HTERT RPE-1 (cell line): Measurements from ENCODE around the gene CFAP70.
"Not testable (repeated sequence)": the region's sequence is repeated elsewhere in the genome, so short reads cannot be mapped to it uniquely, and the experiment has no call there.

ENCODE experiments used
- in situ Hi-C: fragments of 300-500 bp; cut with MboI; formaldehyde crosslinking; loops from 4 replicates; pipeline ENCODE4 v1.14.3; 2020; ENCODE audit warnings: low sequenced_read_pairs

Gene CFAP70

DNA sequence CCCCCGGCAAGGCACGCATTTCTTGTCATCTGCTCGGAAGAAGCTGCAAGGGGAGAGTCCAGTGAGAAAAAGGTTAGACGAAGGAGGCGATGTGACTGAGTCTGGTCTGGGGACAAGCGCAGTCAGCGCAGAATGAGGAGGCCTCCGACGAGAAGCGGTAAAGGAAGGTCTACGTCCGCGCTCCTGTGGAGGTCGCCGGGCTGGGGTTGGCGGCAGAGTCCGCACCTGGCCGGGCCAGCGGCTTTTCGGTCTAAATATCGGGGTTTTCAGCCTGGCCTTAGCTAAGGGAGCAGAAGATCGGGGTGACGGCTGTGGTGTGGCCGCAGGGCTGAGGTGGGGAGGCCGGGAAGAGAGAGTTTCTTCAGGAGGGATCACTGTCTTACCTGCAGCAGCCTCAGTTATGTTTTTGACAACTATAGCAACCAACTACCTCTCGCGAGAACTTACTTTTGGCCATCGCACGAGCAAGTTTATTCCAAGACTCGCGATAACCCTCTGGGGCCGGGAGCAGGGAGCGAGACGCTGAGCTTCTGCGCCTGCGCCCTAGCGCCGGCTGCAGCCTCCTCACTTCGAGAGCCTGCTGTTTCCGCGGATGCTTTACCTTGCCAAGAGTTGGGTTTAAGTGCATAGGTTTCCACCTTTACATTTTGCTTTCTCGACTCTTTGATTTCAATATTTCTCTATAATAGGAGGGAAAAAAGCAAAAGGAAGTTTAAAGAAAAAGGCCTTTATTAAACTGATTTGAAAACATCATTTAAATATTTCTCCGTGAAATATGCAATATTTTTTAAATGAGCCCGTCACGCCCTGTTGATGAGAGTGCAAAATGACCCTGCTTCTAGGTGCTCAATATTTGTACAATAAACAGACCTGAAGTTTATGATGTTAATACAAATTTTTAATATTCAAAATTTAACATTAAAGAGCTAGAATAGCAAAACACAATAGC is at the start of gene CFAP70:
Gene CFAP70, minus strand, starts transcription at position 534 of the 949 bp plus-strand sequence. CDS start 4,068 bp downstream, outside the sequence.
- in situ Hi-C loops = no loop called here

DNA sequence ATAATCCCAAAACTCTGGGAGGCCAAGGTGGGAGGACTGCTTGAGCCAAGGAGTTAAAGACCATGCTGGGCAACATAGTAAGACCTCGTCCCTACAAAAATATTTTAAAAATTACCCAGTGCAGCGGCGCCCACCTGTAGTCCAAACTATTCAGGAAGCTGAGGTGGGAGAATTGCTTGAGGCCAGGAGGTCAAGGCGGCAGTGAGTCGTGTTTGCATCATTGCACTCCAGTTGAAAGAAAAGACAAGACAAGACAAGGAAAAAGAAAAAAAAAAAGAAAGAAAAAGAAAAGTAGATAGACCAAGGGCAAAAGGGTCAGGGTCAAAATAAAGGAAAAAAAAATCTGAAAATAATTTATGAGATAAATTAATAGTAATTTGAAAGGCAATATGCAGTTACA is 49.4 kb upstream of the CFAP70 start:
- in situ Hi-C loops = no loop called here

DNA sequence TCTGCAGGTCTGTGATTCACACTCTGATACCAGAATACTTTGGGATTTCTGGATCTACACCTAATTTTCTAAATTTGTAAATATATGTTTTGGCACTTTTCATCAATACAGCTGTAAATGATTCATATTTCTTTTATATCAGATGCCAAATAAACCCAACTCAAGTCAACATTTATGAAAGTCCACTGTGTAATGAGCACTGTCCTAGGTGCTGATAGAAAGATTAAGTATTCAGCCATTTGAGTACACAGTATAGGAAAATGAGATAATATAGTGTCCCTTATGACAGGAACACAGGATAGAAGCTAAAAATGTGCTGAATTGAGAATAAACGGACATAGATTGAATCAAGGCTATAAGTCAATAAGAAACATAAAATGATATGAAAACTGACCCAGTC is 48.8 kb upstream of the CFAP70 start:
- in situ Hi-C loops = no loop called here

DNA sequence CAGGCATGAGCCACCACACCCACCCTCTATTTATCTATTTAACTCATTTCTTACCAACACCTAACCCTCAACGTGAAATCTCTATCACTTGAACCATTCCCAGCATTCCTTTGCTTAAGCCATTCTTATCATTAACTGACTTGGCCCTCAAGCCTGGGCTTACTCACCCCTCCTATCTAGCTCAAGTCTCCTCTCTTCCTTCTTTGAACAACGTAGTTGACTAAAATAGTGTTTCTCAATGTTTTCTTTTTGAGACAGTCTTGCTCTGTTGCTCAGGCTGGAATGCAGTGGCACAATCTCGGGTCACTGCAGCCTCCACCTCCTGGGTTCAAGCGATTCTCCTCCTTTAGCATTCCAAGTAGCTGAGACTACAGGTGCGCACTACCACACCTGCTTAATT is 48.2 kb upstream of the CFAP70 start:
- in situ Hi-C loops = no loop called here

DNA sequence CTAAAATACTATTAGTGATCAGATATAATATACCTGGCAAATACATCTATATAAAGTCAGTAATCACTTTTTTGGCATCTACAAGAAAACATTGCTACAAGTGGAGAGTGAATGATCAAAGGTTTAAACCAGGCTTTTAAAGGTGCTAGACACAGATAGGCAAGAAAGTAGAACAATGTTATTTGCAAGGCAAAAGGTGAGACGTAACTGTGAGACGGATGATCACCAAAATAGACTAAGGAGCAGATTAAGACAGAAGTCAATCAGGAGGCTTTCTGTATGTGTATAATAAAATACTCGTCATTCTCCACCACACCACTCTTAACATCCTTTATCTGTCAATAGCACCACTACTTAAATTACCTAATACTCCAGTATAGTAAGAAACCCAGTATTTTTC is 46.9 kb upstream of the CFAP70 start:
- in situ Hi-C loops = no loop called here

DNA sequence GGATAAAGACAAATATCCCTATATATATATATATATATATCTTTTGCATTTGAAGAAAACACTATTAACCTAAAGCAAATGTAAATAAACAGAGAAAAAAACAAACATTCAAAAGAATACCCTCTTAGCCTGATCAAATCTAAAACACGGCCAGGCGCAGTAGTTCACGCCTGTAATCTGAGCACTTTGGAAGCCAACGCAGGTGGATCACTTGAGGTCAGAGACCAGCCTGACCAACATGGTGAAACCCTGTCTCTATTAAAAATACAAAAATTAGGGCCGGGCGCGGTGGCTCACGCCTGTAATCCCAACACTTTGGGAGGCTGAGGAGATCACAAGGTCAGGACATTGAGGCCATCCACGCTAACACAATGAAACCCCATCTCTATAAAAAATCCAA is 46.0 kb upstream of the CFAP70 start:
- in situ Hi-C loops = no loop called here

DNA sequence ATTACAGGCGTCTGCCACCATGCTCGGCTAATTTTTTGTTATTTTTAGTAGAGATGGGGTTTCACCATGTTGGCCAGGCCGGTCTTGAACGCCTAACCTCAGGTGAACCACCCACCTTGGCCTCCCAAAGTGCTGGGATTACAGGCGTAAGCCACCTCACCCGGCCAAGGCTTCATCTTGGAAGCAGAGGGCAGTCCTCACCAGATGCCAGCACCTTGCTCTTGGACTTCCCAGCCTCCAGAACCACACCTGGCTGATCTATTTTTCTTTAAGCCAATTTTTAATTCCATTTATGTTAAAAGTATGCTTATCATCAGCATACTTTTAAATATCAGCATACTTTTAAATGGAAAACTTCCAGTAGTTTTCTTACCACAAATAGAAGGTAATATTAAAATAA is 43.0 kb upstream of the CFAP70 start:
- in situ Hi-C loops = no loop called here

DNA sequence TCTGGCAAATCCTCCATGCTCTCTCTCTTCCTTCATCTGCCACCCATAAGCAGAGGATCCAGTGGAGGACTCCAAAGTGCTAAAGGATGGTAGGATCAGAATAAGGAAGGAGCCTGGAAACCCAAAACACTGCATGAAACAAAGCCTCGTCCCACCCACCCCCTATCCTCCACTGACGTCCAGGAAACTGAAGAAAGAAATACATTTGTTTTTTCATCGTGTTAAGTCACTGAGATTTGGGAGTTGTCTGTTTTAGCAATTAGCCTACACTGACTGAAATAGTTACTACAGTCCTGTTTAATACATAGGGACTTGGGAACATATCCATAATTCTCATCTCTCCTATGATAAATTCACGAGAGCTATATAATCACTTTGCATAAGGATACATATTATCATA is 40.4 kb upstream of the CFAP70 start:
- in situ Hi-C loops = no loop called here

DNA sequence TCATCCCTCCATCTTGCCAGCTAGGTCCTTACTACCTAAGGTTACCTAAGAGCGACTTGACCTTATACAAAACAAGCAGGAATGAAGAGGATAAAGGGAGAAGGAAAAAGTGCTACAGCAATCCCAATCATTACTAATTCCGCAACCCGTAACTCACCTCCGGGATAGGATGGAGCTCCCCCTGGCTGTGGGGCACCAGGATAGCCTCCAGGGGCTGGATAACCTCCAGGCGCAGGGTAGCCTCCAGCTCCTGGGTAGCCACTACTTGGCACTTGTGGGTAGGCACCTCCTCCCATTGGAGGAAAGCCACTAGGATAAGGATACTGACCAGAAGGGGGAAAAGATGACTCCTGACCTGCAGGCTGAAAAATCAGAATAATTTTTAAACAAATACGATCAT is 39.4 kb upstream of the CFAP70 start:
- in situ Hi-C loops = no loop called here

DNA sequence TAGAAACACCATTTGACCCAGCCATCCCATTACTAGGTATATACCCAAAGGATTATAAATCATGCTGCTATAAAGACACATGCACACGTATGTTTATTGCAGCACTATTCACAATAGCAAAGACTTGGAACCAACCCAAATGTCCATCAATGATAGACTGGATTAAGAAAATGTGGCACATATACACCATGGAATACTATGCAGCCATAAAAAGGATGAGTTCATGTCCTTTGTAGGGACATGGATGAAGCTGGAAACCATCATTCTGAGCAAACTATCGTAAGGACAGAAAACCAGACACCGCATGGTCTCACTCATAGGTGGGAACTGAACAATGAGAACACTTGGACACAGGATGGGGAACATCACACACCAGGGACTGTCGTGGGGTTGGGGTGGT is 35.7 kb upstream of the CFAP70 start:
- in situ Hi-C loops = not testable (repeated sequence)

DNA sequence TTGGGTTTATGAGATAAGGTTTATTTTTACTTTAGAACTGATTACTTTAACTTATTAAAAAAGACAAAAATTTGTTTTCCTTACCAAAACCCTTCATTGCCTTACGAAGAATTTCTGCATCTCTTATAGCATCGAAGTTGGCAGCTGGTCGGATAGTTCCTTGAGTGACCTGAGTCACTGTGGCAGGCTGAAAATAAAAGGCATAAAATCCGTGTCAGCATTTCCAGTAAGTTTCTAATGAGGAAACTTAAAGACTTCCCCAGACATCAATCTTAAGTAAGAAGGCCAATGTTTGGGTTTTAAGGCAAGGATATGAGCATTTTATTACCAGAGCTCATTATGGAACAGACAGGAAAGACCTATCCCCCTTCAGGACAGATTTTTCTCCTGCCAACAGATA is 29.6 kb upstream of the CFAP70 start:
- in situ Hi-C loops = no loop called here

DNA sequence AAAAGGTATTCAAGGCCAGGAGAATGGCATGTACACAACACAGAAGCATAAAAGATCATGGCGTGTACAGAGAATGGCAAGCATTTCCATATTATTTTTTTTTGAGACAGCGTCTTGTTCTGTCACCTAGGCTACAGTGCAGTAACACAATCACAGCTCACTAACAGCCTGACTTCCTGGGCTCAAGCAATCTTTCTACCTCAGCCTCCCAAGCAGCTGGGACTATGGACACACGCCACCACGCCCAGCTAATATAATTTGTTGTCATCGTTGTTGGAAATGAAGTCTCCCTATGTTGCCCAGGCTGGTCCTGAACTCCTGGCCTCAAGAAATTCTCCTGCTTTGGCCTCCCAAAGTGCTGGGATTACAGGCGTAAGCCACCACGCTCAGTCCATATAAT is 27.9 kb upstream of the CFAP70 start:
- in situ Hi-C loops = no loop called here

DNA sequence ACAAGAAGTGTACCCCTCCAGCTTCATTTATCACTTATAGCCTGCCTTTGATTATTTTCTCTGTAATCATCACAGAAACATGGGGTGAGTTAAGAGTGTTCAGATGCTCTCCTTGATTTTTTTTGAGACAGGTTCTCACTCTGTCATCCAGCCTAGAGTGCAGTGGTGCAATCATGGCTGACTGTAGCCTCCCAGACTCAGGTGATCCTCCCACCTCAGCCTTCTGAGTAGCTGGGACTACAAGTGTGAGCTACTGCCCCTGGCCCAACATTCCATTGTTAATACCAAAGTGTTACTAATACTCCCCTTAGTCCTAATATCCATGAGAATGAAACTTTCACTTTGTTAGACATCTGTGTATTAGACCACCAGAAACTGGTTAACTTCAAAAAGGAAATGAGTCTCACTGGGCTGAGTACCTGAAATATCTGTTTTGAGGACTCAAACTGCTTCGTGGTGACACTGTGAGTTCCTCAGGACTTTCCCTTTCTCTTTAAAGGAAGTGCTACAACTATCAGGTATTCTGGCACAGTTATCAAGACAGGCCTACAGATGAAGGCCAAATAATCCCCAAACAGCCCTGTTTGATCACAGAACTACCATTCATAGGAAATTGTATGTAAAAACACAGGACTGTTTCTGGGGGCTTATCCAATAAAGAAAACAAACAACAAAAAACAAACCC is 20.5 kb upstream of the CFAP70 start:
- in situ Hi-C loops = no loop called here

DNA sequence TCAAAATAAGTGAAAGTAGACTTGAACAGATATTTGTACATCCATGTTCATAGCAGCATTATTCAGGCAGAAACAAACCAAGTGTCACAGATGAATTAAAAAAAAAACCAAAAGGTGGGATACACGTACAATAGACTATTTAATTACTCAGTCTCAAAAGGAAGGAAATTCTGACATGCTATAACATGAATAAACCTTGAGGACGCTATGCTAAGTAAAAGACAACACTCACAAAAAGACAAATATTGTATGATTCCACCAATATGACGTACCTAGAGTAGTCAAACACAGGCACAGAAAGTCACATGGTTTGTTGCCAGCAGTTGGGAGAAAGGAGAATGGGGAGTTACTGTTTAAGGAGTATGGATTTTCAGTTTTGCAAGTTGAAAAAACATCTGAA is 18.0 kb upstream of the CFAP70 start:
- in situ Hi-C loops = no loop called here

DNA sequence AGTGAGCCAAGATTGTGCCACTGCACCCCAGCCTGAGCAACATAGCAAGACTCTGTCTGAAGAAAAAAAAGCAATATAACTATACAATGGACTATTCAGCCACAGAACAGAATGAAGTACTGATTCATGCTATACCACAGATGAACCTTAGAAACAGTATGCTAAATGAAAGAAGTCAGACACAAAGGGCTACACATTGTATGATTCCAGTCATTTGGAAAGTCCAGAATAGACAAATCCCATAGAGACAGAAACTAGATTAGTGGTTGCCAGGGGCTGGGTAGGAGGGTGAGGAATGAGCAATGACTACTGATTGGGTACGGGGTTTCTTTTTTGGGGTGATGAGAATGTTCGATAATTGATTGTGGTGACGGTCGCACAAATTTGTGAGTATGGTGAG is 9.6 kb upstream of the CFAP70 start:
- in situ Hi-C loops = no loop called here

DNA sequence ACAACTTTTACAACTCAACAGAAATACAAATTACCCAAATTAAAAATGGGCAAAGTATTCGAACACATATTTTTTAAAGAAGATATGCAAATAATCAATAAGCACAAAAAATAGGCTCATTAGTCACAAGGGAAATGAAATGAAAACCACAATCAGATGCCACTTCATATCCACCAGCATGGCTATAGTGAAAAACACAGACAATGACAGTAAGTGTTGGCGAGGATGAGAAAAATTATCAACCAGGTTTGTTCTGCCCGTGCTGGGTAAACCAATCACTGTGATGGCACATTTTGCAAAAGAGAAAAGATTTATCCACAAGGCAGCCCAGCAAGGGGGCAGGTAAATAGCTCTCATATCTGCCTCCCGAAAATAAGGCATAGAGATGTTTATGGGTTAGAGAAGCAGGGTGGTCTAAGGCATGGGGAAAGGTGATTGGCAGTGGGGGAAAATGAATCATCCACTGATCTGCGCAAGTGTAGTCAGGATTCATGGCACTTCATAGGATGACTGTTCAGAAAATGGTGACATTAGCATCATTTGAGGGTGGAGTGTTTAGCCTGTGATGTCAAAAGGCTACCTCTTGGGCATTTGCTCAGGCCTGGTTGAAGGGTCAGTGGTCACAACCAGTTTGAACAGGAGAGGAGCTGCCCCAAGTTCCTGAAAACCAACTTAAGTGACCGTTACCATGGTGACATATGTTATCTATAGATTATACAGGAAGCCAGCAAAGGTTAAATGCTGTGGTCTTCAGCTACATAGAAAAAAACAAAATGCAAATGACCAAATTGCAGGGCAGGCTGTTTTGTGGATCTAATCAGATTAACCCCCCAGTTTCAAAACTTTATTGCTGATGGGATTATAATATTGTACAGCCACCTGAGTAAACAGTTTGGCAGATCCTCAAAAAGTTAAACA is 8.0 kb upstream of the CFAP70 start:
- in situ Hi-C loops = no loop called here

DNA sequence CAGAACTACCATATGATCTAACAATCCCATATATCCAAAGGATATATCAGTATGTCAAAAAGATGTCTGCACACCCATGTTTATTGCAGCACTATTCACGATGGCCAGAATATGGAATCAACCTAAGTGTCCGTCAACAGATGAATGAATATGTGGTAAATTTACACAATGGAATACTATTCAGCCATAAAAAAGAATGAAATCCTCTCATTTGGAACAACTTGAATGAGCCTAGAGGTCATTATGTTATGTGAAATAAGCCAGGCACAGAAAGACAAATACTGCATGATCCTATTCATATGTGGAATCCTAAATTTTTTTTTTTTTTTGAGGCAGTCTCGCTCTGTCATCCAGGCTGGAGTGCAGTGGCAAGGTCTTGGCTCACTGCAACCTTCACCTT is 6.3 kb upstream of the CFAP70 start:
- in situ Hi-C loops = no loop called here

DNA sequence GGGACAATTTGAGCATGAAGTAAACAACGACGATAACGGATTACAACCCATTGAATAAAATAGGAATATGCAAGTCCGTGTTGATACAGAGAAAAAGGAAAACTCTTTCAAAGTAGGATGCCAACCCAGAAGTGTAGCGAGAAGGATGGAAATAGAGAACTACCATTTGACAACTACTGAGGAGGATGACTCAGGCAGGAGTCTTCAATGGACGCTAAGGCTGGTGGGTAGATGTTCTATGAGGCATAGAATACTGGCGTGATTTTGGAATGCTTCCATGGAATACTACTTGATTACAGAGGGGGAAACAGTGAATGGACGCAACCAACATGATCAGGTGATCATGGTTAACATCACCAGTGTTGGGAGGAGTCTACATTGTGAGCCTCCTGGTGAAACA is 828 bp upstream of the CFAP70 start:
- in situ Hi-C loops = no loop called here

DNA sequence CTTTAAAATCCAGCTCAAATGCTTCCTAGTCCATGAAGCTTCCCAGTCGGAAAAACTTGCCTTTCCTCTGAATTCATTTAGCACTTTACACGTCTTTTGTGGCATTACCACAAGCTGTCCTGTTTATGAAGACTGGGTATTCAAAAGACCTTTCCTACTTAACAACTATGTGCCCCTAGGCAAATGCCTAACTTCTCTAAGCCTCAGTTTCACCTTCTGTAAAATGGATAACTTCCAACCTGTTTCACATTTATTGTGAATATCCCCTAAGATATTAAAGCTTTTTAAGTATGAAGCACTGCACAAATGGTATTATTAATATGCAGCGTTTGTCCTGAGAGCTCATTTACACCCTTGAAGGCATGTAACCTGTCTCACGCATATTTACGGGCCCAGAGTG is 843 bp downstream of the CFAP70 start:
- in situ Hi-C loops = no loop called here

DNA sequence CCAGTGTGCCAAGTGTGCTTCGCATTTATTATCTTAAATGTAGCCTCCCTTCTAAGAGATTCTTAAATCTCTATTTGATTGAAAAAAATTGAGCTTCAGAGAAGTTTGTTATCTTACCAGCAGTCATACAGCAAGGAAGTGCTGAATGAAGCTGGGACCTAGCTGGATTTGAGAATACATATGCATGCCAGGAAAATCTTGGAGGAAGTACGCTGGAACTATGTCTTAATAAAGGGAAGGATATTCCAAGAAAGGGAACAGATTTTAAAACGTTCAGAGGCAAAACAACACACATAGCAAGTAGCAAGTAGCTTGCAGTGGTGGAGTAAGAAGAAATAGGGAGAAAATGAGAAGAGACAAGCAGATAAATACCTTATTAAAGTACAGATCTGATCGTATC is 1.5 kb downstream of the CFAP70 start:
- in situ Hi-C loops = no loop called here

DNA sequence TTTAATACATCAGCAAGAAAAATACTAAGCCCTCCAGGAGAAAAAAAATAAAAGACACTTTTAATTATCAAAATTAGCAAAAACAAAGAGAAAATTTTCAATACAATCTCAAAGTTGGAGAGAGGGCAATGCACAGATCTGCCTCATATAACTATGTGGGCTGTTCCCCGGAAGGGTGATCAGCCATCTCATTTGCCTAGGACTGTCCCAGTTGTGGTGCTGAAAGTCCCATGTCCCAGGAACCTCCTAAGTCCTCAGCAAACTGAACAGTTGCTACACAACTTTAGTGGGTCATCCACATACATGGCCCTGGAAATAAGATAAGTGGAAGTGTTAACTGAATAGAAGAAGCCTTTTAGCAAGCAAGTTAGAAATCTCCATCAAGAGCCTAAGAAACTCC is 14.4 kb downstream of the CFAP70 start:
- in situ Hi-C loops = no loop called here
